ENCODE results near the gene IRF2BP2.

The IRF2BP2 gene

DNA sequence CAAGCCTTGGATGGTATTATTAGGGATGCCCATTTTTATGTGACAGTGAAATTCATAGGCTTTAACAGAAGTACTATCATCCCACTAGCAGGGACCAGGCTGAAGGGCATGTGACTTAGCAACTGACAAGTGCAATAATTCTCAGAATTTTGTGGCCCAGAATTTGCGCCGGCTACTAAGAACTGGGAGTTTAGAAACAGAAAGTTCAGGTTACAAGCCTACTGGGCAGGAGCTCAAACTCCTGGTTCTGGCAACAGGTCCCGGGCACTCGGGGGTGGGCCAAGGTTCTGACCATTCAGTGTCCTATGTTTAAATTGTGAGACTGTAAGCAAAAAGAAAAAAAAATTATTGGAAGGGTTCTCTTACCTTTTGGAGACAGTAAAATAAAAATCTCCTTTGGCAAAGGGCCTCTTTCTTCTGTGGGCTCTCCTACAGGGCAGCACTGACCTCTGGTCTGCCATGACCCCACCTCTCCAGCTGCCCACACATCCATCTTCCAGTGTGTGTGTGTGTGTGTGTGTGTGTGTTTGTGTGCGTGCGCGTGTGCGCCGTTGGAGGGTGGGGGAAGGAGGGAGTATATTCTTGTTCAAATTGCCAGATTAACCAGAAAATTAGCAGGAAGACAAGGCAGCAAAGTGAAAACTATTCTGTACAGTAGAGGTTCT is 26.1 kb downstream of the IRF2BP2 start:
- no peak for DNase-seq (ENCODE audit: low read depth)

DNA sequence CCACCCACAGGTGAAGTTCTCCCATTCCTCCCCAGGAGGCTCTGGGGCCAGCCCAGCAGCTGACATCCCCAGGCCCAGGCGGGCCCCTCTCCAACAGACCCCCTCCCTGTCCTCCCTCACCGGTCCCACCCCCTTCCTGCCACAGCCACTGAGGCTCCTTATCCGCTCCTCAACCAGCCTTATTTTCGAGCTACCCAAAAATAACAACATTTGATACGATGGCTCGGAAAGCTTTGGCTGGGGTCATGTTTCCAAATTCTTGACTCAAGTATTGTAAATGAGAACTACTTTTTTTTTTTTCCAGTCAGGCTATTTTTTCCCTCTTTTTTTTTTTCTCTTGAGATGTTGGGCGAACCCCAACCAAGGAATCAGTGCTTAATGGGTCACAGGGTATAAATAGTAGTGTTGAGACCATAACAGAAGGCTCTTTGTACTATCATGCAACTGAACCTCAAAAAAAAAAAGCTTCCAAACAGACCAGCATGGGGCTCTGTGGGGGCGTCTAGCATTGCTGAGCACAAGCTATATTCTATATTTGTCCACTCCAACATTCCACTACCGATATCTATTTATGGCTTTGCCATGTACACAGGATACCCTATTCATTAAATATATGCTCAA is 27.2 kb downstream of the IRF2BP2 start:
- DNase-seq (ENCODE audit: low read depth), result no peak

DNA sequence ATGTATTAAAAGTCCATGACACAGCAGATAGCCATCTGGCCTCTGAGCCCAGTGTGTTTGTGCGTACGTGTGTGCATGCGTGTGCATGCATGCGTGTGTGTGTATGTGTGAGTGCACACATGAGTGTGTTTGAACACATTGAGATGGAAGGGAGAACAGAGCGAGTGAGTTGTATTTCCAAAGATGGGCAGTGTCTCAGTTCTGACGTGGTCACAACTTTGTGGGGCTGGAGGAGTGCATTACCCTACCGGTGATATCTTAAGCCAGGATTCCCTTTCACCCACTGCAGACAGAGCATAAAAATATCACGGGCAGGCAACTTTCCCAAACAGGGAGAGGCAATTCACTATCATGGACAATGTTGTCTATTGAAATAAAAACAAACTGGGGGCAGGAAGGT is 27.8 kb downstream of the IRF2BP2 start:
- DNase-seq (ENCODE audit: low read depth), result no peak

DNA sequence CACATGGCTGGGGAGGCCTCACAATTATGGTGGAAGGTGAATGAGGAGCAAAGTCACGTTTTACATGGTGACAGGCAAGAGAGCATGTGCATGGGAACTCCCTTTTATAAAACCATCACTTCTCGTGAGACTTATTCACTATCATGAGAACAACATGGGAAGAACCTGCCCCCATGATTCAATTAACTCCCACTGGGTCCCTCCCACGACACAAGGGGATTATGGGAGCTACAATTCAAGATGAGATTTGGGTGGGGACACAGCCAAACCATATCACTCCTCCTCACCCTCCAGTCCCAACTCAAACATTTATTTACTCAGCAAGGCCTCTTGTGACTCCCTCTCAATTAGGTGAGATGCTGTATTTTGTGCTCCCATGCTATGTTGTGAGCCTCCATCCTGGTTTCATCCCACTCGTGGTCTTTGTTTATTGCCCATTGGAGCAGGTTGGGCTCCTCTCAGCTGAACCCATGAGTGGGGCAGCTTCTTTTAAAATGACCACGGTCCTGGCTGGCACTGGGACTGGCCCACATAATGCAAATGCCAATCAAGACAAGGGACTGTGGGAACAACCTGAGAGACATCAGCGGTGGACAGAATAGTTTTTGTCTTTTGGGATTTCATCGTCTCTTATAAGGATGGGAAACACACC is 28.8 kb downstream of the IRF2BP2 start:
- DNase-seq (ENCODE audit: low read depth), result no peak

DNA sequence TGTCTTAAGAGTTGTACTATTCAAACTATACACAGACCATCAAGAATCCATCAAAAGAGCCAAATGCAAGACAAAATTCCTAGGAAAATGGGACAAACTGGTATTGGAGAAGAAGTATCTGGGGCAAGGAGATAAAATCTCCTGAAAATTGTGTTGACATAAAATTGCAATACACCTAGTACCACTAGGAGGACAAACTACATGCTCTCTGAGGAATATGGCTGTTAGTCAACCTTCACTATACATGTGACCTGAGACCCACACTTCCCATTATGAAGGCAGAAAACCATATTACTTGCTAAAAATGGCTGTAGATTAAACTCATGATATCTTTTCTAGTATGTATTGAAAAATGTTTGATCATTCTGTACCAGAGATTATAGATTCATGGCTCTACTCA is 30.0 kb downstream of the IRF2BP2 start:
- no peak for DNase-seq (ENCODE audit: low read depth)

DNA sequence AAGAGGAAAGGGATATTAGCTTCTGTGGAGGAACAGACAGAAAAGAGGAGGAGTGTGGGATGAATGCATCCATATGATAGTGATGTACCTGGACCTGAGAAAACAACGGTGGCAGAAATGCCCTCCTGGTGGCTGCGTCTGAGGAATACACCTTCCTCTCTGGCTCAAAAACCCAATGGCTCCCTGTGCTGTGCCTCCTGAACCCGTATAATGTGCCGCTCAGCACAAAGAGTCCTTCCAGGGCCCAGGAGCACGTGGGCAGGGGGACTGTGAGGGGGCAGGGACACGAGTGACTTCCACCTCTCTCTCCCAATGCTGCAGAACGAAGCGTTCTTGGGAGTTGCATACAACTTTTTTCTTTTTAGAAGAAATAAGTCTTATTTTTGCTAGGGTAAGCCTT is 31.2 kb downstream of the IRF2BP2 start:
- no peak for DNase-seq (ENCODE audit: low read depth)

DNA sequence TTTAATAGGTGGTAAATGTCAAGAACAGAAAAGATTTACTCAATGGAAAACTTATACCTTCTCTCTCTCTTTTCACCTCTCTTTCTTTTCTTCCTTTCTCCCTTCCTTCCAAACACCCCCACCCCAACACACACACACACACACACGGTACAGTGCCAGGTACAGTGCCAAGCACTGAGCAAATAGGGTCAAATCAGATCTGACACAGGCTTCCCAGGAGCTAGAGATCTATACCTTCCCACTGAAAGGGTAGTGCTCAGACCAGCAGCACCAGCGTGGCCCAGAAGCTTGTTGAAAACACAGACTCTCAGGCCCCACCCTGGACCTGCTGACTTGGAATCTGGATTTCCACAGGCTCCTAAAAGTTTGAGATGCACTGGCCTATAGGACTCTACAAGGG is 31.9 kb downstream of the IRF2BP2 start:
- DNase-seq (ENCODE audit: low read depth), result no peak

DNA sequence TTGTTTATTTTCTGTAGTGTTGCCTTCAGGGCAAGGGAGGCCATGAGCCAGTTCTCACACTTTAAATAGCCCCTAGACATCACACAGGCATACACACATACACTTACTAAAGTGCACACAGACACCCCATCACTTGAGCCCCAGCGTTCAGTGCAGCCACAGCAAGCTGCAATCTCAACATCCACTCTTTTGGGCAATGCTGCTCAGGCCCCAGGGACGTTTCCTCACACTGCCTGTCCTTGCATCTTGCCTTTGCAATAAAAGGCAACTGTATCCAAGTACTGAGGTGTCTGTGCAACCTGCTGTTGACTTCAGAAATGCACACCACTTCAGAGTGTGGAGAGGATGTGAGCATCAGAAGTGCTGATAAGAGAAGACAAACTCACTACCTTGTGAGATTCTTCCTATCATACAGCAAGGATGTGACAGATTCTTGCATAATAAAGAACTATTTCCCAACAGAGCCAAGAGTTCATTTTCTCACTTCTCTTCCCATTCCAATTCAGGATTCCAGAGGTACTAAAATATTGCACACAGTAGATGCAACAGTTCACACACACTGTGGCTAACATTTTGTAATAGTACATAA is 36.2 kb downstream of the IRF2BP2 start:
- no peak for DNase-seq (ENCODE audit: low read depth)

DNA sequence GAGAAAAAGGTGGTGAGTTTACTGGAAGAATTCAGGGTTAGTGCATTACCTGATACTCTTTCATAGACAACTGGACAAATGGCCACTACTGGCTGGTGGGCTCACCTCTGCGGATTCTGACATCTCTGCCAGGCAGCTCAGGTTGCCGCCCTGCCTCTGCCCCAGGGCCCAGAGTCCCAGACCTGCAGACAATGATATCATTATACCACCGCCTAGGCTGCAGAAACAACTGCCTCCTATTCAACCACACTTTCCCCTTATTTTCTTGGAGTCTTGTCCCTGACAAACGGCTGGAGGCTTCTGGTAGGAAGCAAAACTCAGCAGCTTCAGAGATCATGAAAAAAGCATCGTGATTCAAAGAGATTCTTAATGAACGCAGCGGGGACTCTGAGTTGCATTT is 37.0 kb downstream of the IRF2BP2 start:
- DNase-seq (ENCODE audit: low read depth), result no peak

DNA sequence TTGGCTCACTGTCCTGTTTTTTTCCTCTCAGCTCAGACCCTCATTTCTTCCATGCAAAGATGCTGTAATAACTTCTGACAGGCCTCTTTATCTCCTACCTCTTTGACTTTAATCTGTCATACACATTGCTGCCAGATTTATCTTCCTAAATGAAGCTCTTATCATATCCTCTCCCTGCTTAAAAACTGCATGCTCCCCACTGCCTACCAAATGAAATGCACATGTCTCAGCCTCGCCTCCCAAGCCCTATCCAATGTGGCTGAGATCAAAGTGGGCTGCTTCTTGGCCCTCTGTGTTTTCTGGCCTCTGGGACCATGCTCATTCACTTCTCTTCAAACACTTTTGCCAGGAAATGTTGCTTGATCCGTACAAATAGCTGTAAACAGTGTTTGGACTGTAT is 38.3 kb downstream of the IRF2BP2 start:
- DNase-seq (ENCODE audit: low read depth), result no peak

DNA sequence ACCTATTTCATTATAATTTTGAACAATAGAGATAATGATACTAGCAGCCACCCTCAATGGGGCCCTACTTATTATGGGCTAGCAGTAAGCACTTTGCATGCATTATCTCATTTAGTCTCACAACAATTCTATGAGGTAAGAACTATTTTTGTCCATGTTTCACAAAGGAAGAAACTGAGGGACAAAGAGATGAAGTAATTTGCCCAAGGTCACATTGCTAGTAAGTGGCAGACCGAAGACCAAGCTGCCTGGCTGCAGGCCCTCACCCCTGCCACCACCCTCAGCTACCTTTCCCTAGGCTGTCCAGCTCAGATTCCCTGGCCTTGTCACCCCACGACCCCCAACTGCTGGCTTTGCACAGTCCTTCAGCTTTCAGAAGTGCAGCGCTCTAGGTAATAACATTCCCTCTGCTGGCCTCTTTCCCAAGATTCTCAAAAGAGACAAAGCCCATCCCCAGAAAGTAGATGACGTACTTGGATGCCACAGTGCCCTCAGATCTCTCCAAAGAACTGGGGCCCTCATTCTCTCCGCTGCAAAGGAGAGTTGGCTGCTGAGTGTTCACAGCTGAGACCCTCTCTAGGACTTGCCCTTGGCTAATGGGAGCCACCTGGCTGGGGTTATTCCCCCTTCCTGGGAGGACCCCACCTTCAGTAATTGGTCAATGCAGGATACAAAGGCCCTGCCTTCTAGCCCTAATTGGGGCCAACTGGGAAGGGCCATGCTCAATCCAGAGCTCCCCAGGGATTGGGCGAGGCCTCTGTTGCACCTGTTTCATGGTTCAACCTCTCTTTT is 39.5 kb downstream of the IRF2BP2 start:
- DNase-seq (ENCODE audit: low read depth), result no peak

DNA sequence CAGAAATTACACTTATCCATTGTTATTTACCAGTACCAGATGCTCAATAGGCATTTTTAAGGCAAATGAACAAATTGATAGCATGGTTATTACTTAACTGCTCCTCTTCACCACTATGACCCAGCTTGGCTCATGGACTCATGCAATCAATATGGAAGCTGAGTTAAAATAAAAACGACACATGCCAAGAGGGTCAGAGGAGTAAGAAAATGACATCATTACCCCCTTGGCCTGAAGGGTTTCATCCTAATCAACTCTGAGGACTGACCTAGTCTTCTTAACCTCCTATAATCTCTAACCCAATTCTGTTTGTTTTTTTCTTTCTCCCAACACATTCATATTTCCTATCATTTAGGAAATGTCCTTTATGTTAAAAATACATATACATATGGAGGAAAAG is 41.6 kb downstream of the IRF2BP2 start:
- no peak for DNase-seq (ENCODE audit: low read depth)

DNA sequence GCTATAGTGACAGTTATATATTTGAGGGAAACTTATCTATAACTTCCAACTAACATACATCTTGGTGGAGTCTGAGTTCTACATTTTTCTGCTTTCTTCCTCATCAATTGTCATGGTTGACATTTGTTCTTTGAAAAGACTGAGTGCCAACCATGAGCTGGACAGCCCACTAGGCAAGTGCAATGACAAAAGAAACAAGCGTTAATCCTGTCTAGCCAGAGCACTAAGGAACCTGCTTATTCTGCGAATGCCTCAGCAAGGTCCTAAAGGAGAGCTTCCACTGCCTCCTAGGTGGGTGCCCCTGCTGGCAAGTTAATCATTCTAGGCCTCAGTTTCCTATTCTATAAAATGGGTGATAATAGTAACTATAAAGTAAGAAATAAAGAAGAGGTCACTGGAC is 44.8 kb downstream of the IRF2BP2 start:
- no peak for DNase-seq (ENCODE audit: low read depth)

DNA sequence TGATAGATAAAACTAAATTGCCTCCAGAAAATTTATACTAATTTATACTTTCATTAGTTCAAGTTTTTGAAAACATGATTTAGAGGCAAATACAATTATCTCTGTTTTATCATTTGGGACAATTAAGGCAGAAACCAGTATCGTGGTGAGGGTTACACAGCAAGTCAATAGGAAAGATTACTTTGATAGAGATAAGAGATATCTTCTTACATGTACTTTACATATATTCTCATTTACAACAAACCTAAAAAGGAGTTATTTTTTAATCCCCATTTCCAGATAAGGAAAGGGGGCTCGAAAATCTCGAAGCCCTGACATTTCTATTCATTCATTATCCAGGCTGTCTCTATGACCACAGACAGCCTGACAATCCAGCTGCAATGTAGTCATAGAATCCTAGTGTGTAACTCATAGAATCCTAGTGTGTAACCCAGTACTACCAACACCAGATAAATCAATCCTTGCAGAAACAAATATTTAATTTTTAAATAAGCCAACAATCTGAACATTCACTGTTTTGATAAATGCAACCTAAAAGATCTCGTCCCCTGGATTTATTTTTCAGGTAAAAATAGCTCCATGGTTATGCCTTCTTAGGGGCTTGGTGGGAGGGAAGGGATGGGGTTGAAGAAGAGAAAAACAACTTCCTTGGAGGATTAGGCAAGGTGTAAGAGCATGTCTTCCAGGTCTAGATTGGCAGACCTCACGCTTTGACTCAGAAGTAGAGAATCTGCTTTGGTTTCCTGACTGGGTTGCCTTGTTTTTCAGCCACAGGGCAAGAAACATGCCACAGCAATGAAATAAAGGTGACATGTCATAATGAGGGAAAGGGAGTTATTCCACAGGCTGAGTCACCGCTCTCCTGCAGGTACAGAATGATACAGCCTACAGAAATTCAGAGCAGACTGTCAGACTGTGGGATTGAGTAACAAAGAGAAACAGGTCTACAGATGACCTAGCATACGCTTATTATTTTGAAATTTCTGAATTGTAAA is 45.6 kb downstream of the IRF2BP2 start:
- DNase-seq (ENCODE audit: low read depth), result no peak

DNA sequence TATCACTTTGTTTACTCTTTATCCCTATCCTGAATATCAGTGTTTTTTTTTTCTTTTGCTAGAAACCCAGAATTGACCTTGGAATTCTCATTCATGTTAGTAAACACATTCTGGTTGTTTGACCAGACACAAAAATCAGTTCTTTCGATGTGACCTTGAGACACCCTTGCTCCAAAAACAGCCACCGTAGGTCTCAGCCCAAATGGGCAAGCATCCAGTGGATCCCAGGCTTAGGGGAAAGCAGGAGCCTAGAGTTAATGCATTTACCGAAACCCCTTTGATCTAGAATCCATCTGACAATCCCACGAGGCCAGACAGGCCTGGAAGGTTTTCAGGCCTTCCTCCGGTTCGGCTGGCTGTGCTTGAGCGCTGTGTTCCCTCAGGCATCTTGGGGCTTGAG is 47.6 kb downstream of the IRF2BP2 start:
- no peak for DNase-seq (ENCODE audit: low read depth)

DNA sequence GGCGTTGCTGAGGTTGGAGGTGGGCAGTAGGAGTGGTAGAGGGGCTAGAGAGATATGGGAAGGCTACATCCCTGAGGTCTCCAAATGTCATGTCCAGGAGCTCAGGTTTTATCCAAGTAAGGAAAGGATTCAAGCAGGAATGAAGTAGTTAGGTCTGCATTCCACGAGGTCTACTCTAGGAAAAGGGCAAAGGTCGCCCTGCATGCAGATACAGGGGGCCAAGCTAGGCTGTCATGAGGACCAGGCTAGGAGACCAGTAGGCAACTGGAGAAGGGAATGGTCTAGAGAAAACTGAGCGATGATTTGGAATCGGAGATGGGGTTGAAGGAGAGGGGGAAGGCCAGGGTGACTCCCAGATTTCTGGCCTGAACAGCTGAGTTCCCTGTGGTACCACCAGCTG is 48.7 kb downstream of the IRF2BP2 start:
- no peak for DNase-seq (ENCODE audit: low read depth)

DNA sequence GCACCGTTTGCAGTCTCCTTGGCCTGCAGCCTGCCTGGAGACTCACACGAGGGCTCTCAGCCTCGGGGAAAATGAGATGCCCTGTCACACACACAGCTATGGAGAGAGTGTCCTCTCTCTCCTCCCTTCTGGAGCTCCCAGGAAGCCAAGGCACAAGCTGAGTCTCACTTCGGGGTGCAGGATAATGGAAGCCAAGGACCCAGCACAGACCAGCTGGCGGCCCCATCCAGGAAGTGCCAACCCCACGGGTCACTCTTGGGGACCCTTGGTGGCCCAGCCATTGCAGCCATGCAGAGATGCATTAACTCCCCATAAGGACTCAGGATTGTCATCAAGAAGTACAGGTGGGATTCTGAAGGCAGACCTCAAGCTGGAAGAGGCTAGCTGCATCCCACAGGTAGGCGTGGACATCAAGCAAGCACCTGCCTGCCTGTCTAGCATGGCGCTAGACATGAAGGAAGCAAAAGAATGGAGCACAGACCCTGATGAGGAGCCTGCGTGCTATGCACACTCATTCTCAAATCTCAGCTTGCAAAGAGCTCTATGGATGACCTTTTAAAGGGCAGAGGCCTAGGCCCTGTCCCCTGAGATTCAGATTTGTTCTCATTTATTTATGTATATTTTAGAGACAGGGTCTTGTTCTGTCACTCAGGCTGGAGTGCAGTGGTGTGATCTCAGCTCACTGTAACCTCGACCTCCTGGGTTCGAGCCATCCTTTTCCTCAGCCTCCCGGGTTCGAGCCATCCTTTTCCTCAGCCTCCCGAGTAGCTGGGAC is 49.9 kb downstream of the IRF2BP2 start:
- no peak for DNase-seq (ENCODE audit: low read depth)

DNA sequence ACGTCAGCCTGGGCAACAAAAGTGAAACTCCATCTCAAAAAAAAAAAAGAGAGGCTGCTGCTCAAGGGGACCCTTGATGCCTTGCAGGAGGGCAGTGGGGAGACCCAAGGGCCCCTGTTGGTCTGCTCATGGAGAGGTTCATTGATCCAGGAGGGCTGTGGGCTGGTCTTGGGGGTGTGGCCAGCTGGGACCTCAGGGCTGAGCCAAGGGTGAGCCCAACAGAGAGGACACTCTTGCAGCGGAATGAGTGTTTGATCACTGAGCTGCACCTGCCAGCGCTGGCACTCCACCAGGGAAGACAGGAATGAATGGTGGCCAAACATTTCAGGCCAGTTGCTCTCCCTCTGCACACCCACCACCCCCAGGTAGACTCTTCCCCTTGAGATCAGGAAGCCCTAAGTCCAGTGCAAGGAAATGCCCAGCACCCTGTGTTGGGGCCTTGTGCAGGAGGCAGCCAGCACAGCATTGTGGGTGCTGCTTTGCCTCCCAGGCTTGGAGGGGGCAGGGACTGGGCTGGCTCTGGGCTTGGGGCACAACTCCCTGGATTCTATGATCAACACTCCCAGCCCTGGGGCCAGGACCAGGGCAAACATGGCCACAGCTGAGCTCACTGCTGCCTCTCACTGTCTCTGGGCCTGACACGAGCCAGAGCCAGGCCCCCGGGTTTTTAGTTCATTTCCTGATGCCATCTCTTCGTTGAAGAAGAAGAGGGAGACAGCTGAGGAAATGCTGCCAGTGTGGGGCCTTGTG is 50.7 kb downstream of the IRF2BP2 start:
- no peak for DNase-seq (ENCODE audit: low read depth)

DNA sequence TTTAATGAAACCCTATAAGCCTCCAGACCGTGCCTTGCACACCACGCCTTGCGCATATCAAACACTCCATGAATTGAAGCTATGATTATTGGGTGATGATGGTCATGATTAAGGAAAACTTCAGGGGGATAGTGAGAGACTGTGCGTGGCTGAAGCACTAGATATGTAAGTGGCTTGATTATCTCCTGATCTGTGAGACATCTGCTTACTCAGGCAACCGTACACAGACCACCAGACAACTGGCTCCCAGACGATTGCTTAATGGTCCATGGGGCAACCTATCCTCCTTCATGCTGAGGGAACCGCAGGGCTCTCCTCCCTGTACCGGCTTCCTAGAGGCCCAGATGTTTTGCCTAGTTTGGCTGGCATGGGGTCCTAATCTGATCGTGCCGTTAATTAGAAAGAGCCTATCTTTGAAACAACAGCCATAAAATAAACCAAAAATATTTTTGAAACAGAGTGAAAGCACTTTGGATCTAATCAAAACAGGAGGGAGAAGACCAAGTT is 51.6 kb downstream of the IRF2BP2 start:
- no peak for DNase-seq (ENCODE audit: low read depth)
